Endothelial cell of umbilical vein (primary cell): ENCODE measurements around the gene ULK4. TPM values are rescaled to one million over a fixed set of nuclear protein-coding genes. Genes with fewer than 3 reads are reported as not detected.

Source experiments
- BruUV-seq: library from RNA; stranded (reverse); fragments of 400-500 nt; replicated peaks from 2 replicates; lab custom pipeline; 2021; lab: Mats Ljungman, UMichigan
- CTCF ChIA-PET: fragments of 300-600, 350-600 bp; sonication (Branson Sonifier 250); formaldehyde crosslinking; loops from one replicate; lab custom pipeline; 2021; ENCODE audit warnings: antibody characterized with exemption, inconsistent platforms; lab: Charles Lee
- POLR2A ChIA-PET: fragments of 300-600, 350-600 bp; sonication (Branson Sonifier 250); formaldehyde crosslinking; loops from one replicate; lab custom pipeline; 2021; ENCODE audit warnings: antibody characterized with exemption, inconsistent platforms; lab: Charles Lee
- DNase-seq: peaks from one replicate; pipeline ENCODE4 v3.0.0-alpha.2; 2011; ENCODE audit warnings: low read depth, low spot score
- FAIRE-seq: peaks from 2 replicates; lab custom pipeline; 2011; peaks lifted over from hg19 to GRCh38; lab: Jason Lieb, UNC
- H2AFZ ChIP-seq: 2 replicates; pipeline ENCODE4 v1.6.0; 2012; ENCODE audit warnings: low read depth, low read length, control low read depth, inconsistent platforms
- H3K27ac ChIP-seq: 2 replicates; pipeline ENCODE4 v1.5.1; 2011; ENCODE audit warnings: low read depth, mild to moderate bottlenecking, control low read depth, low read length, moderate library complexity; ENCODE audit not compliant: insufficient read depth
- H3K27me3 ChIP-seq, 2 experiments: 2 replicates each; pipeline versions ENCODE4 v1.6.0 to v1.6.1; 2011; ENCODE audit warnings: low read length in 2 of 2, mixed read lengths in 1 of 2; ENCODE audit not compliant: control insufficient read depth in 2 of 2, insufficient read depth in 2 of 2
- H3K36me3 ChIP-seq, 2 experiments: 2 replicates in 1 of 2; 3 replicates in 1 of 2; pipeline ENCODE4 v1.5.1; 2011; ENCODE audit warnings: low read length in 2 of 2, mild to moderate bottlenecking in 1 of 2, moderate library complexity in 1 of 2; ENCODE audit not compliant: control insufficient read depth in 2 of 2, insufficient read depth in 2 of 2; ENCODE audit errors: extremely low read depth in 1 of 2
- H3K4me1 ChIP-seq: 3 replicates; pipeline ENCODE4 v1.5.1; 2011; ENCODE audit warnings: mild to moderate bottlenecking, low read length; ENCODE audit not compliant: control insufficient read depth, insufficient read depth; ENCODE audit errors: extremely low read depth
- H3K4me2 ChIP-seq: 2 replicates; pipeline ENCODE4 v1.6.1; 2011; ENCODE audit warnings: low read length, control low read depth, mixed read lengths; ENCODE audit not compliant: insufficient read depth
- H3K4me3 ChIP-seq, 3 experiments: fragments of 200-600 bp in 1 of 3; sonication (generic), shearing (Covaris generic) in 1 of 3; replicated peaks in 1 of 3; 2 replicates each; pipeline ENCODE4 v1.5.1; 2011 to 2016; ENCODE audit warnings: control low read depth in 3 of 3, low read length in 3 of 3, mild to moderate bottlenecking in 2 of 3, inconsistent platforms in 1 of 3, low read depth in 1 of 3, moderate library complexity in 1 of 3; ENCODE audit not compliant: insufficient read depth in 1 of 3
- H3K79me2 ChIP-seq: 2 replicates; pipeline ENCODE4 v1.6.0; 2012; ENCODE audit warnings: low read length, inconsistent platforms; ENCODE audit not compliant: control insufficient read depth, insufficient read depth
- H3K9ac ChIP-seq: replicated peaks from 2 replicates; pipeline ENCODE3; 2011; ENCODE audit warnings: low read length, control low read depth; ENCODE audit not compliant: insufficient read depth; ENCODE audit errors: extremely low read depth
- H3K9me1 ChIP-seq: replicated peaks from 3 replicates; pipeline ENCODE4 v1.6.0; 2011; ENCODE audit warnings: mild to moderate bottlenecking, low read length; ENCODE audit not compliant: control insufficient read depth, insufficient read depth; ENCODE audit errors: extremely low read depth
- H3K9me3 ChIP-seq: replicated peaks from 2 replicates; pipeline ENCODE4 v1.5.1; 2012; ENCODE audit warnings: low read length, inconsistent platforms; ENCODE audit not compliant: control insufficient read depth, insufficient read depth
- H4K20me1 ChIP-seq: replicated peaks from 2 replicates; pipeline ENCODE3; 2011; ENCODE audit warnings: mild to moderate bottlenecking, low read length; ENCODE audit not compliant: control insufficient read depth, insufficient read depth; ENCODE audit errors: extremely low read depth
- CTCF ChIP-seq, 2 donors: IDR thresholded peaks; 1 replicate in 1 of 2; 2 replicates in 1 of 2; pipeline ENCODE4 v1.5.1; 2011; ENCODE audit warnings: low read length in 2 of 2, mild to moderate bottlenecking in 2 of 2, moderate library complexity in 2 of 2, control low read depth in 1 of 2, inconsistent platforms in 1 of 2, low read depth in 1 of 2; ENCODE audit not compliant: insufficient read depth in 1 of 2; ENCODE audit errors: extremely low read depth in 1 of 2
- EZH2 ChIP-seq: IDR thresholded peaks from 2 replicates; pipeline ENCODE4 v1.6.1; 2012; ENCODE audit warnings: borderline replicate concordance, low read depth, mild to moderate bottlenecking, moderate library complexity, low read length, inconsistent platforms; ENCODE audit not compliant: severe bottlenecking
- FOS ChIP-seq: IDR thresholded peaks from 2 replicates; pipeline ENCODE4 v1.6.1; 2011; ENCODE audit warnings: mild to moderate bottlenecking, low read length, moderate library complexity, borderline replicate concordance; ENCODE audit not compliant: insufficient read depth
- GATA2 ChIP-seq: IDR thresholded peaks from 2 replicates; pipeline ENCODE4 v1.7.0; 2011; ENCODE audit warnings: low read depth, mild to moderate bottlenecking, moderate library complexity, mixed read lengths, low read length; ENCODE audit not compliant: insufficient read length, insufficient read depth
- JUN ChIP-seq: IDR thresholded peaks from 2 replicates; pipeline ENCODE4 v1.6.1; 2011; ENCODE audit warnings: borderline replicate concordance, low read depth; ENCODE audit not compliant: insufficient read length, insufficient read depth
- MYC ChIP-seq: IDR thresholded peaks from one replicate; pipeline ENCODE4 v1.6.1; 2011; ENCODE audit warnings: mild to moderate bottlenecking, low read depth, low read length
- POLR2A ChIP-seq: IDR thresholded peaks from 2 replicates; pipeline ENCODE4 v1.6.1; 2012; ENCODE audit warnings: low read depth, mild to moderate bottlenecking, control low read depth, low read length
- POLR2AphosphoS5 ChIP-seq: IDR thresholded peaks from 2 replicates; pipeline ENCODE4 v1.6.1; 2012; ENCODE audit warnings: low read depth, mild to moderate bottlenecking, control low read depth, low read length, moderate library complexity; ENCODE audit not compliant: insufficient read depth
- dilution Hi-C: fragments of 300-500 bp; cut with MboI; formaldehyde crosslinking; loops from one replicate; pipeline ENCODE4 v1.15.0; 2019; ENCODE audit warnings: low sequenced_read_pairs; ENCODE audit not compliant: extremely low pct_ligation_motif_present
- intact Hi-C: fragments of 100-400 bp; cut with micrococcal nuclease; formaldehyde crosslinking; loops from one replicate; pipeline ENCODE4 v1.10.0; 2022
- polyA plus RNA-seq, 4 experiments: library from polyadenylated mRNA; depleted of rRNA in 3 of 4; stranded (reverse) in 3 of 4; unstranded in 1 of 4; fragments of >200 nt; gene quantifications; 2 replicates each; pipeline versions ENCODE4 v1.2.1 to v1.2.3, GENCODE V29; 2011 to 2012; ENCODE audit warnings: missing spikeins in 1 of 4
- total RNA-seq: library from RNA; stranded (reverse); gene quantifications from 2 replicates; pipeline ENCODE4 v1.2.3, GENCODE V29; 2021

The ULK4 gene
- total and polyA plus RNA-seq, 2 donors (not counting 3 experiments of a cell fraction or from before 2014, with no cell fraction given), result 3.3 to 16.0 TPM

- H3K36me3 ChIP-seq, result no peaks in the 10 kb centered on the region
- BruUV-seq, result no TSS peak
- DNase-seq, result no peak
- dilution Hi-C loops, result no loop called here
- intact Hi-C loops, result no loop called here
- H3K9me1 ChIP-seq, result no peaks in the 10 kb centered on the region
- H3K9ac ChIP-seq, result no peak overlapping the region
- H3K79me2 ChIP-seq, result no peaks in the 10 kb centered on the region
- no peaks in the 10 kb centered on the region for H3K9me3 ChIP-seq
- TF ChIP-seq EZH2, result no peak
- no peak for TF ChIP-seq MYC
- TF ChIP-seq POLR2AphosphoS5, result no peak
- TF ChIP-seq POLR2A, result no peak
- TF ChIP-seq FOS, result no peak
- no peak for TF ChIP-seq GATA2
- TF ChIP-seq JUN, result no peak
- TF ChIP-seq CTCF (IDR thresholded peaks at IDR 0.05; ENCODE audit: extremely low read depth in 1 of 2, insufficient read depth in 1 of 2, low read depth in 1 of 2, low read length in 2 of 2), result no peak
- no peaks in the 10 kb centered on the region for H3K27me3 ChIP-seq
- no peaks in the 10 kb centered on the region for H4K20me1 ChIP-seq
- no peak overlapping the region for H3K27ac ChIP-seq
- no peak overlapping the region for H3K4me2 ChIP-seq
- no peaks in the 10 kb centered on the region for H3K4me1 ChIP-seq
- ChIA-PET CTCF (no interaction called here), POLR2A (no interaction called here)
- no peak overlapping the region for H3K4me3 ChIP-seq
- H2AFZ ChIP-seq, result no peak overlapping the region
- FAIRE-seq, result no peak
These were observed 595.9 kb downstream of the ULK4 start for GRCh38 chr3:41365973-41366372.
